Stimulated activated CD8-positive, alpha-beta memory T cell treated with anti-CD3 and anti-CD28 coated beads, Interleukin-4, amount 100 ng/mL, for 24 hours (primary cell): ENCODE data around the gene TMEM165.

ENCODE experiments used
- DNase-seq: peaks from one replicate; pipeline ENCODE4 v3.0.0-alpha.2; 2020; ENCODE audit warnings: low read depth

Gene TMEM165

GRCh38 chr4:55406545-55406944 lies 10.8 kb downstream of the TMEM165 start:
- no peak for DNase-seq

DNA sequence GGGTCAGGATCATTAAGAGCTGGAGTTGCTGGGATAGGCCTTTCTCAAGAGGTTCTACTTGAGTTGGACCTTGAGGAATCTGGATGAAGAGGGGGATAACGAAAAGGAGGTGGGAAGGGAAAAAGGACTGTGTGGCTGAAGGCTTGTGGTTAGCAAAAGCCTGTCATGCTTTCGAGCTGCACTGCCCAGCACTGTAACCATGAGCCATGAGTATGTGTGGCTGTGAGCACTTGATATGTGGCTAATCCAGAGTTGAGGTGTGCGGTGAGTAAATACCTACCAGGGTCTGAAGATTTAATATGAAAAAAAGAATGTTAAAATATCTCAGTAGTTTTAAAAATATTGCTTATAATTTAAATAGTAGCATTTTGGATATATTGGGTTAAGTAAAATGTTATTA lies 11.4 kb downstream of the TMEM165 start:
- DNase-seq: no peak

DNA sequence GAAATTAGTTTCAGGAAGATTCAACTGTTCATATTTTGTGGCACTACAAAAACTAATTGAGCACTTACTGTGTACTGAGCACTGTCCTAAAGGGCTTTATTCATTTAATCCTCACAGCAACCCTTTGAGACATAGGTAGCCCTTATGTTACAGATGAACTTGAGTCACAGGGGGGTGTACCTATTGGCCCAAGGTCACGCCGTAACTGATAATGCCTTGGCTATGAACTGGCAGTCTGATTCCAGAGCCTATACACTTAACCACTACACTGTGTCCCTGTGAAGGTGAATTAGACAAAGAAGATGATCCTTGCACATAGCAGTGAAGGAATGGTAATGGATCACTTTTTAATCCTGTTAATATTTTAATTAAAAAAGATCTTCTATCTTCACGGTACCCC lies 12.0 kb downstream of the TMEM165 start:
- no peak for DNase-seq

DNA sequence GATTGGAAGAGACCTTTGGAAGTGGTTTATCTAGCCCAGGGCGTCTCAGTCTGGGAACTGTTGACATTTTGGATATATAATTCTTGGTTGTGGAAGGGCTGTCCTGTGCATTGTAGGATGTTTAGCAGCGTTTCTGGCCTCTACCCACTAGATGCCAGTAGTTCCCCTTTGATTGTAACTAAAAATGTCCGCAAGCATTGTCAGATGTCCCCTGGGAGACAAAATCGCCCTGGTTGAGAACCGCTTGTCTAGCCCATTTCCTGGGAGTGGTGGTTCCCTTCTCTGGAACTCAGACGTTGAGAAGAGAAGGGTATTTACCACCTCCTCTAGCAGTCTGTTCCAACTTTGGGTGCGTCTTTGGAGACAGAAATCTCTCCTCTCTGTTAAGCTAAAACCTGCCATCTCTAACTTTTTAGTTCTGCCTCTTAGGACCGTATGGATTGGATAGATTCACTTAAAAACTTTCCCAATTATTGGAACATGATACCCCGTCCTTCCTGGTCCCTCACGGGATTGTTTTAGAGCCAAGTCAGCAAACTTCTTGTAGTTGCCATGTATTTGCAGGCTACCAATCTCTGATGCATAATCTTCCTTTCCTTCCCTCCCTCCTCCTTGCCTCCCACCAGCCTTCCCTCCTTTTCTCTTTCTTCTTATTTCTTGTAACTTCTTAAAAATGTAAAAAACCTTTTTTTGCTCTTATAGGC lies 13.9 kb downstream of the TMEM165 start:
- no peak for DNase-seq

- DNase-seq: no peak
These were observed 14.7 kb downstream of the TMEM165 start for GRCh38 chr4:55410431-55410830.

GRCh38 chr4:55411621-55412020 lies 15.9 kb downstream of the TMEM165 start:
- no peak for DNase-seq

GRCh38 chr4:55416176-55416575 lies 20.4 kb downstream of the TMEM165 start:
- no peak for DNase-seq

- DNase-seq: no peak
These were observed 29.0 kb downstream of the TMEM165 start for GRCh38 chr4:55424791-55425190.

- DNase-seq: no peak
These were observed 36.1 kb downstream of the TMEM165 start for GRCh38 chr4:55431710-55432336.

DNA sequence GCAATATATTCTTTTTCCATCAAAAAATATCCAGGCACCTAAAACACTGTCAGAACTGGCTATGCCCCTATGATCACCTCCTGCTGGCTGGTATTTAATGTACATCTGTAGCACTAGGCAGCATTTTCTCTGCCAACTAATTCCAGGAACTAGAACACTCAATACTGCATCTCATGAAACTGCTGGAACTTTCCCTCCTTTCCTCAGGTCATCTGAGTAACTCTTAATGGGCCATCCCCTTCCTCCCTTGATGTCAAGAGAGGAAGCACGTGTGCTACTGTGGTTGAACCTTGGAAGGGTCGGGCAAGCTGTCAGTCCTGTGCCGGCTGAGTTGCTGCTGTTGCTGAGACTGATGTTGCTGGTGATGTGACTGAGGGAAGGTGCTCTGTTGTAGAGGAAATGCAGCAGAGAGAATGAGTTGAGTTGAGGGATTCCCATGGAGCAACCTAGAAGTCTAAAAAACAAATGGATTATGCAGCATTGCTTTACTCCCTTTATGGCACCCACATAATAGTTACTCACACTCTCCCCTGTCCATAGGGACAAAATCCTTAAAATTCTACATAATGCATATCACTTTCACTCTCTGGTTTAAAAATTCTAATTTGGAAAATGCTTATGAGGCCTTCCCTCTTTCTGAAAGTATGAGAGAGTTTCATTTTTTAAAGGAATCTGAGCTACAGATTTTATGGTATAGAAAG lies 39.5 kb downstream of the TMEM165 start:
- DNase-seq: no peak

GRCh38 chr4:55437356-55437796 lies 41.6 kb downstream of the TMEM165 start:
- DNase-seq: no peak

DNA sequence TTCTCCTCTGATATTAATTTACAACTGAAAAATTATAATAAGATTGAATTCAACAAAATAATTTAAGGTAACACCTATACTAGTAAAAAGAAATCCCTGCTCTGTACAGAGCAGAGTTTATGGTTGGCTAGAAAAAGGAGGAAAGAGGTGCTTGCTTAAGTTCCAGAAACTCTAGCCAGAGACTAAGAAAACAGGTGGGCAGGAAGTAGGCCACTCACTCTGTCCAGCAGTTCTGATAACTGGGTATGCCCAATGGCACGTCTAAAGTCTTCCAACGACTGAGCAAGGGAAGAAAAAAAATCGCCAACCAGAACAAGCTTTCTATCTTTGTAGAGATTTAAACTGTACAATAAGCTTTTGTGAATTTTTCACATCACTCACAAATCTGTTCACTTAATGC lies 42.1 kb downstream of the TMEM165 start:
- DNase-seq: no peak

- no peak for DNase-seq
These were observed 42.6 kb downstream of the TMEM165 start for GRCh38 chr4:55438314-55438713.

GRCh38 chr4:55439023-55439422 lies 43.3 kb downstream of the TMEM165 start:
- DNase-seq: no peak

DNA sequence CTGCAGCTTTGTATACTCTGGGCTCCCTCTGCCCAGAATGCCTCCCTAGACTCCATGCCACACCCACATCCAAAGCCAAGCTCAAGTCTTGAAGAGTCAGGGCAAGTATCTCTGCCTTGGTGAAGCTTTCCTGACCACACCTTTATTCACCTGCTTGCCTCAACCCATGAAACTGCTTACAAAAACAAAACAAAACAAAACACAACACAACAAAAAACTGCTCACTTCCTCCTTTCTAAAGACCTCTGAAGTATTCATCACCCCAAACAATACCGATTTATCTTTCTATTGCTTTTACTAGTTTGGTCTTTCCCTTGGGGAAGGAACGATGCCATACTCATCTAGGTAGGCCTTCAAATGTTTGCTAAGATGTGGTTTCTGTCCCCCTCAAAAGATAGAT lies 45.0 kb downstream of the TMEM165 start:
- no peak for DNase-seq

- DNase-seq: no peak
These were observed 46.8 kb downstream of the TMEM165 start for GRCh38 chr4:55442541-55442940.

- no peak for DNase-seq
These were observed 49.1 kb downstream of the TMEM165 start for GRCh38 chr4:55444827-55445226.

DNA sequence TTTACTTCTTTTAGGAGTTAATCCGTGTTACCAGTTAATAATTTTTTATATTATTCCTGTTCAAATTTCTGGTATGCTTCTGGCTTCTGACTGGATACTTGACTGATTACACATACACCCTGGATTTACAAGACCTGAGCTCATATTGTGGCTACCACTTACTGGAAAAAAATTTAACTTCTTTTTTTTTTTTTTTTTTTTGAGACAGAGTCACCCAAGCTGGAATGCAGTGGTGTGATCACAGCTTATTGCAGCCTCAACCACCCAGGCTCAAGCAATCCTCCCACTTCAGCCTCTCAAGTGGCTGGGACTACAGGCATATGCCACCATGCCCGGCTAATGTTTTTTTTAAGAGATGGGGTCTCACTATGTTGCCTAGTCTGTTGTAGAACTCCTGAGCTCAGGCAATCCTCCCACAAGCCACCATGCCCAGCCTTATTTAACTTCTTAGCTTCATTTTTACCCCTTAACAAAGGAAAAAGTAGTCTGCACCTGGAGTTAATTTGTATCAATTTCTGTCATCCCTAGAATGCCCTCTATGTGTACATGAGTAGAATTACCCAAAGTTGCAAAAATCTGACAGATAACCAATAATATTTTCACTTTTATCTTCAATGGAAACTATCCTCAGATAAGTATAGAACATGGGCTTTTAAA lies 50.3 kb downstream of the TMEM165 start:
- no peak for DNase-seq

DNA sequence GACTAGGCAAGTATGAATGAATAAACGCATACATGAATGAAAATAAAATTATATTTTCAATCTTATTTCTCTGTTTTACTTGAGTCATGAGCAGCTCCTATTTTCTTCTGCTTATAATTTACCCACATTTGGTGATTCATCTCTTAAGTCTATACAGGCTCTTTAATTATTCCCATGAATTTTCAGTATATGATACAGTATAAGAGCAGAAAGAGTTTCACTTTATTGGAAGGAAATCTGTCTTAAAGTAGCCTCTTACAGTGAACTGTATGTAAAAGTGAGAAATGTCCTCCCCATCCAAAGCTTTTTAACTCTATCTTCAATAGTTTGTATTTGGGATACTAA lies 50.8 kb downstream of the TMEM165 start:
- DNase-seq: no peak

- DNase-seq: no peak
These were observed 51.5 kb downstream of the TMEM165 start for GRCh38 chr4:55447108-55447708.

- no peak for DNase-seq
These were observed 52.1 kb downstream of the TMEM165 start for GRCh38 chr4:55447831-55448230.

DNA sequence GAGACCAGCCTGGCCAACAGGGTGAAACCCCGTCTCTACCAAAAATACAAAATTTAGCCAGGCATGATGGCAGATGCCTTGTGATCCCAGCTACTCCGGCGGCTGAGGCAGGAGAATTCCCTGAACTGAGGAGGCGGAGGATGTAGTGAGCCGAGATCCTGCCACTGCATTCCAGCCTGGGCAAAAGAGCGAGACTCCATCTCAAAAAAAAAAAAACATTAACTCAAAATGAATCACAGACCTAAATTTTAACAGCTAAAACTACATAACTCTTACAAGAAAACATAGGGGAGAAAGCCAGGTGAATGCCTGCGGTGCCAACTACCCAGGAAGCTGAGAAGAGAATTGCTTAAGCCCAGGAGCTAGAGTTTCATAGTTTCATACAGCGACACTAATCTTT lies 54.8 kb downstream of the TMEM165 start:
- DNase-seq: no peak

GRCh38 chr4:55458164-55458563 lies 62.4 kb downstream of the TMEM165 start:
- DNase-seq: no peak
